ENCODE measurements around the gene OTOGL.

DNA sequence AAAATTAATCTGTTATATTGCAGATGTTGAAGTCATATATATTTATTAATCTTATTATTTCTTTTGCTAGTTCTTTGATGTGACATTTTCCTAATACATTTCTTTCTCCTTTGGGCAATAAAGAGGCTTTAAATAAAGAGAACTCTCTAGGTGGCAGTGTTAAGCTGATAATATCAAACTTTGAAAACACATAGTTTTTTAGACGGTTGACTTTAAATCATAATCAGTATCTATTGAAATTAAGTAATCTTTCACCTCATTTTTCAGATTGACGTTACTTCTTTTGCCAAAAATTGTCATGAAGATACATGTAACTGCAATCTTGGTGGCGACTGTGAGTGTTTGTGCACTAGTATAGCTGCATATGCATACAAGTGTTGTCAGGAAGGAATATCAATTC lies 213.9 kb downstream of the OTOGL start:
- TF ChIP-seq, protein P1, sequence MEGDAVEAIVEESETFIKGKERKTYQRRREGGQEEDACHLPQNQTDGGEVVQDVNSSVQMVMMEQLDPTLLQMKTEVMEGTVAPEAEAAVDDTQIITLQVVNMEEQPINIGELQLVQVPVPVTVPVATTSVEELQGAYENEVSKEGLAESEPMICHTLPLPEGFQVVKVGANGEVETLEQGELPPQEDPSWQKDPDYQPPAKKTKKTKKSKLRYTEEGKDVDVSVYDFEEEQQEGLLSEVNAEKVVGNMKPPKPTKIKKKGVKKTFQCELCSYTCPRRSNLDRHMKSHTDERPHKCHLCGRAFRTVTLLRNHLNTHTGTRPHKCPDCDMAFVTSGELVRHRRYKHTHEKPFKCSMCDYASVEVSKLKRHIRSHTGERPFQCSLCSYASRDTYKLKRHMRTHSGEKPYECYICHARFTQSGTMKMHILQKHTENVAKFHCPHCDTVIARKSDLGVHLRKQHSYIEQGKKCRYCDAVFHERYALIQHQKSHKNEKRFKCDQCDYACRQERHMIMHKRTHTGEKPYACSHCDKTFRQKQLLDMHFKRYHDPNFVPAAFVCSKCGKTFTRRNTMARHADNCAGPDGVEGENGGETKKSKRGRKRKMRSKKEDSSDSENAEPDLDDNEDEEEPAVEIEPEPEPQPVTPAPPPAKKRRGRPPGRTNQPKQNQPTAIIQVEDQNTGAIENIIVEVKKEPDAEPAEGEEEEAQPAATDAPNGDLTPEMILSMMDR (IDR thresholded peaks at IDR 0.05), result no peak
- TF ChIP-seq POLR2A (IDR thresholded peaks at IDR 0.05) (no peak), POLR2AphosphoS5 (IDR thresholded peaks at IDR 0.05) (no peak)

All from suprapubic skin (tissue), 4 donors.